ENCODE data around the gene MYO6.
"Not testable (repeated sequence)": the region's sequence is repeated elsewhere in the genome, so short reads cannot be mapped to it uniquely, and the experiment has no call there.

MYO6 gene

GRCh38 chr6:75748743-75749538, at the start of gene MYO6:
Gene MYO6 (plus strand): TSS chr6:75749239. CDS start chr6:75817548, 68,309 bp downstream.
- peak; percentile 51 for DNase-seq

DNA sequence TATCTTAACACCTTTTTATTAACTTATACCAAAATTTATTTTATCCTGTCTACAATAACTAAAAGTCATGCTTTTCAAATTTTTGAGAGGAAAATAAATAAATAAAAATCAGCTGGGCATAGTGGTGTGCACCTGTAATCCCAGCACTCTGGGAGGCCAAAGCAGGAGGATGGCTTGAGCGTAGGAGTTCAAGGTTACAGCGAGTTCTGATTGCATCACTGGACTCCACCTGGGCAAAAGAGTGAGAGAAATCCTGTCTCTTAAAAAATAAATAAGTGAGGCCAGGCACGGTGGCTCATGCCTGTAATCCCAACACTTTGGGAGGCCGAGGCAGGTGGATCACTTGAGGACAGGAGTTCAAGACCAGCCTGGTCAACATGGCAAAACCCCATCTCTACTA, 40.7 kb upstream of the MYO6 start:
- DNase-seq, result not testable (repeated sequence)

- no peak for DNase-seq
Observed at GRCh38 chr6:75711173-75711572, 37.9 kb upstream of the MYO6 start.

GRCh38 chr6:75719133-75719532, 29.9 kb upstream of the MYO6 start:
- DNase-seq, result no peak

GRCh38 chr6:75723382-75723781, 25.7 kb upstream of the MYO6 start:
- DNase-seq, result no peak

- DNase-seq, result no peak
Observed at GRCh38 chr6:75727206-75727605, 21.8 kb upstream of the MYO6 start.

DNA sequence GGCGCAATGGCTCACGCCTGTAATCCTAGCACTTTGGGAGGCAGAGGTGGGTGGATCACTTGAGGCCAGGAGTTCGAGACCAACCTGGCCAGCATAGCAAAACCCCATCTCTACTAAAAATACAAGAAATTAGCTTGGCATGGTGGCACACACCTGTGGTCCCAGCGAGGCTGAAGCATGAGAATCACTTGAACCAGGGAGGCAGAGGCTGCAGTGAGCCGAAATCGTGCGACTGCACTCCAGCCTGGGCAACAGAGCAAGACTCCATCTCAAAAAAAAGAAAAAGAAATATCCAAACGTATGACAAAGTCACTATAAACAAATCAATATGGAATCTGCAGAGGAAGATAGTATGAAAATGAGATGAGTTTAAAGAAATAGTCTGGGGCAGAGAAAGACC, 18.0 kb upstream of the MYO6 start:
- DNase-seq, result not testable (repeated sequence)

DNA sequence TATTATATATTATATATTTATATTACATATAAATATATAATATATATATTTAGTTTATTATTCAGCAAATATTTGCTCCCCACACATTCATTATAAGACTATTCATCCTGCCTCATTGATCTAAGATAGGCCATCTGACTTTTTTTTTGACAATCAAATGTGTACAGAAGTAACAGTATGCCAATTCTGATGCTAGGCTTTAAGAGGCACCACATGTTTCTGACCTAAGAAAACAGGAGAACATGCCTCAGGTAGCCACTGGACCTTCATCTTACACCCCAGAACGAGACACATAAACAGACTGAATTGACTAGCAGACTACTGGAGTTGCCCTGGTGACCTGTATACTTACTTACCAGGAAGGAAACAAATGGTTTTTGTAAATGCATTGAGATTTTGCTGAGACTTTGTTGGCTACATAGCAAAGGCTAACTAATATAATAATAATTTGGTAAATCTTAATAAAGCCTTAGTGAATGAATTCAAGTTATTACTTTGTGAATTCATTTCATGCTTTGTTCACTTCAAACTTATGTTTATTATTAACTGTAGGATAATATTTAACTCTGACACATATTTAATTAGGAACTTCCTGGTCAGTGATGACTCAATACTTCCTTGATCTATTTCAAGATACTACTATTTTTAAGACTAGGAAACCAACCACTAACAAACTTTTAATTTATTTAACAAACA, 13.4 kb upstream of the MYO6 start:
- no peak for DNase-seq

DNA sequence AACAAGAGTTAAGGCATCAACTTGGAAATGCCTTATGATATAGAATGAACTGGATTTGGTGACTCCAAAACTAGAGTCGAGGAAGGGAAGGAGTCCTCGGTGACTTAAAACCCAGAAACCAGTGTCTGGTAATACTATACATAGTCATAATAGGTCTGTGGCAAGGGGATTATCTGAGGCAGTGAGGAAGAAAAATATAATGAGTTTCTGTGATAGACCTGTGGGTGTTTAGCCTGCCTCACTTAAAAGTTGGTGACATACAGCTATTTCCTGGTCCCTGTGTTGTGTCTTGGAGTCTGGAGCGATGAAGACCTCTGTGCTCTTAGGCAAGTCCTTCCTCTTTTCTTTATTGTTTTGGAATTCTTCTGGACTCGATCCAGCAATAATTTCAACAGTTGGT, 5.1 kb upstream of the MYO6 start:
- no peak for DNase-seq

- no peak for DNase-seq
Observed at GRCh38 chr6:75745404-75745803, 3.6 kb upstream of the MYO6 start.

GRCh38 chr6:75746221-75746620, 2.8 kb upstream of the MYO6 start:
- DNase-seq, result no peak

GRCh38 chr6:75747152-75747992, 1.7 kb upstream of the MYO6 start:
- no peak for DNase-seq

DNA sequence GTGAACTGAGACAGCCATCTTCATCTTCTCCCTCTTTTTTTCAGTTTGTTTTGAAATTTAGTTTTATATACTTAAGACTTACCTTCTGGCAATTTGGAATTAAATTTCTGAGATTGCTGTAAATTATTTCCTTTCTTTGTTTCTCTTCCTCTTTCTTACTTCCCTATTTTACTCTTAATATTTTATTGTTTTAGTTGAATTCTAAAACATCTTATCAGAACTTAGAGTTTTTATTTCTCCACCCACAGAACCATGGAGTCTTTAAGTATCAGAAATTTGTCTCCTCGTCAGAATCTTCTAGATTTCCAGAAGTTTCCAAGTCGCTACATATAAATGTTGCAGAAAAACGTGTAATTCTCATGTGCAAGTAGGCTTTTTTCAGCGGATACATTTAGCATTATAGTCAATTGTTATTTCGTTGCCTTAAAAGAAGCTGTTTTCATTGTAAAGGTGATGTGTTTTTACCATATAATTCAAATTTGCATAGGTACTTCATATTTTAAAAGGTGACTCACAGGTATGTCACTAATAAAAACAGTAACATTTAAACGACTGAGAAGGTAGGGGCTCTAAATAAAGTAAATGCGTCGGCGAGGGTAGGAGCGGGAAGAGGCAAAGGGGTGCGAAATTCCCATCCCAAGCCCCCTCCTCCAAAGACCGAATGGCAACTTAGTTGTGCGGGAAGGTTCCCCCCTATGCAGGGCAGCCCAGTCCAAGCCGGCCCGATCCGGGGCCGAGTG, 866 bp upstream of the MYO6 start:
- no peak for DNase-seq

- DNase-seq, result no peak
Observed at GRCh38 chr6:75751443-75751842, 2.4 kb downstream of the MYO6 start.

DNA sequence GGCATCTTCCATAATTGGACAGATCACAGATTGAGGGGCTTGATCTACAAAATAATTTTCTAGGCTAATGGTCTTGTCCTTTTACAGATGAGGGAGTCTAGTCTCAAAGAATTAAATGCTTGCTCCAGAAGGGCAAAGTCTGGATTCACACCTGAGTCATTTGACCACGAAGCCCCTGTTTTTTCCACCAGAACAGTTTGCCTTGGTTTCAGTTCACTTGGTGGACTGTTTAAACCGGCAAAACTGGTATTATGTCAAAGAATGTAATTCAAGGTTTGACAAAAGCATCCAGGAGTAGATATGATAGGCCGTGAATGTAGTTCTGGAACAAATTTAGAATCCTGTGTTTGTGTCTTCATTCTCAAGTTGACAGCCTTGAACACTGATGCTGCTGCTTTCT, 3.3 kb downstream of the MYO6 start:
- no peak for DNase-seq

GRCh38 chr6:75755704-75756103, 6.7 kb downstream of the MYO6 start:
- no peak for DNase-seq

- no peak for DNase-seq
Observed at GRCh38 chr6:75757295-75757694, 8.3 kb downstream of the MYO6 start.

- DNase-seq, result no peak
Observed at GRCh38 chr6:75758061-75758460, 9.0 kb downstream of the MYO6 start.

GRCh38 chr6:75759207-75759606, 10.2 kb downstream of the MYO6 start:
- DNase-seq, result no peak

DNA sequence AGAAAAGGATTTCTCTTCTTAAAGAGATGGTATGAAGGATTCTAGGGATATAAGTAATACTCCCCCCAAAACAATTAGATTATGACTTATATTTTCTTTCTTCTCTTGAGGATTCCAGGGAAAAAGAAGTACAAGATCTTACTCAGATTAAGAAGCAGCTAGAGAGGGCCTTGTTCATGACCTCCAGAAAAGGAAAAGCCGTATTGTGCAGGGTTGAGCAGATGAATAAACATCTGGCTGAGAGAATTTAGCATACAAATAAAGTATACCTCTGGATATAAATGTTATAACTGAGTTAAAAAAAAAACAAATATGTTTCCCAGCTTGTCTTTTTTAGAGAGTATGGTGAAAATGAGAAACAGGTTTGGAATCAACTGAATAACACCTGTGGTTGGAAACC, 11.3 kb downstream of the MYO6 start:
- DNase-seq, result no peak

- no peak for DNase-seq
Observed at GRCh38 chr6:75761489-75761888, 12.4 kb downstream of the MYO6 start.

DNA sequence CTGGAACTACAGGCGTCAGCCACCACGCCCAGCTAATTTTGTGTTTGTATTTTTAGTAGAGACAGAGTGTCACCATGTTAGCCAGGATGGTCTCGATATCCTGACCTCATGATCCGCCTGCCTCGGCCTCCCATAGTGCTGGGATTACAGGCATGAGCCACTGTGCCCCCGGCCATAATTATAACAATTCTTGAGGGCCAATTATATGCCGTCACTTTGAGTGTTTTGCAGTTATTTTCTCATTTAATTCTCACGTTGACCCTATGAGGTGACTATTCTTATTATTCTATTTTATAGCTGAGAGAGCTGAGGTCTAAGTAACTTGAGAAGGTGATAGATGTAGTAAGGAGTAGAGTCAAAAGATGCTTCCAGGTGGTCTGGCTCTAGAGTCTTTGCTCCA, 13.0 kb downstream of the MYO6 start:
- no peak for DNase-seq

- DNase-seq, result no peak
Observed at GRCh38 chr6:75766387-75766786, 17.3 kb downstream of the MYO6 start.
